NCI-H1436 treated with DMSO at 0.1 percent for 48 hours (cell line): ENCODE measurements around the gene ZRANB1.
"Not testable (repeated sequence)": the region's sequence is repeated elsewhere in the genome, so short reads cannot be mapped to it uniquely, and the experiment has no call there.

Experiments used
- DNase-seq: peaks from one replicate; lab custom pipeline; 2025; lab: John Stamatoyannopoulos, UW

The ZRANB1 gene

GRCh38 chr10:124963866-124964720, 22.2 kb downstream of the ZRANB1 start:
- no peak for DNase-seq

GRCh38 chr10:124966008-124966407, 24.1 kb downstream of the ZRANB1 start:
- DNase-seq, result no peak

GRCh38 chr10:124967255-124967654, 25.3 kb downstream of the ZRANB1 start:
- DNase-seq, result no peak

- no peak for DNase-seq
These were observed 29.4 kb downstream of the ZRANB1 start for GRCh38 chr10:124971276-124971675.

DNA sequence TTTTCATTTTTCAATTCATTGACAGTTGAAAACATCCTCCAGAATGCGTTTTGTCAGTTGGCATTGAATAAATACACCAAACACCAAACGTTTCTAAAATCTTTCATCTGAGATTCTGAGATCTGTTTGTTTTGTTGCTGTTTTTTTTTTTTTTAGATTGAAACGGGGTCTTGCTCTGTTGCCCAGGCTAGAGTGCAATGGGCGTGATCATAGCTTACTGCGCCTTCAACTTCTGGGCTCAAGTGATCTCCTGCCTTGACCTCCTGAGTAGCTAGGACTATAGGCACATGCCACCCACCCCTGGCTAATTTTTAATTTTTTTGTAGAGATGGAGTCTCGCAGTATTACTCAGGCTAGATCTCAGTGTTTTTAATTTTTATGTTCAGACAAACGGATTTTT, 30.7 kb downstream of the ZRANB1 start:
- DNase-seq, result no peak

DNA sequence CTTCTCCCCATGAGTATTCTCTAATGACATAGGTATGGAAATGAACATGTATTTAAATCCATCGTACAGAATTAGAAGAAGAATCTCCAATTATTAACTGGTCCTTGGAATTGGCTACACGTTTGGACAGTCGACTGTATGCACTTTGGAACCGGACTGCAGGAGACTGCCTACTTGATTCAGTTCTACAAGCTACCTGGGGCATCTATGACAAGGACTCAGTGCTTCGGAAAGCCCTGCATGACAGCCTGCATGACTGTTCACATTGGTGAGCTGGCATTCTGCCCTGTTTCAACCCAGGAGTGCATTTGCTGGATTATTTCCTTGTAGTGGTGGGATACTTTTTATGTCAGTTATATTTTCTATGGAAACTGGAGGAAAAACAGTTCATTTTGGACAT, 32.2 kb downstream of the ZRANB1 start:
- no peak for DNase-seq

GRCh38 chr10:124975977-124976514, 34.1 kb downstream of the ZRANB1 start:
- DNase-seq, result no peak

DNA sequence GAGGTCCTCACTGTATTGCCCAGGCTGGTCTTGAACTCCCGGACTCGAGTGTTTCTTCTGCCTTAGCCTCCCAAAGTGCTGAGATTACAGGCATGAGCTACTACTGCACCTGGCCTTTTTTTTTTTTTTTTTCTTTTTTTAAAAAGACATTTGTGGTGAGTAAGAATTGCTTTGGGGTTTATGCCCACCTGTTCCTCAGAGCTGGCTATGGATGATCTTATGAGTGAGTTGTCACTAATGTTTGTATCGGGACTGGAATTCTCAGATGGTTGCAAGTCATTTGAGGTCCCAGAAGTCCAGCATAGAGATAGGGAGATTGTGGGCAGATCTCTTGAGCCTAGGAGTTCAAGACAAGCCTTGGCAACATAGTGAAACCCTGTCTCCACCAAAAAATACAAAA, 35.2 kb downstream of the ZRANB1 start:
- no peak for DNase-seq

- DNase-seq, result no peak
These were observed 35.9 kb downstream of the ZRANB1 start for GRCh38 chr10:124977648-124978375.

- no peak for DNase-seq
These were observed 36.4 kb downstream of the ZRANB1 start for GRCh38 chr10:124978376-124978725.

- no peak for DNase-seq
These were observed 41.4 kb downstream of the ZRANB1 start for GRCh38 chr10:124983321-124983720.

DNA sequence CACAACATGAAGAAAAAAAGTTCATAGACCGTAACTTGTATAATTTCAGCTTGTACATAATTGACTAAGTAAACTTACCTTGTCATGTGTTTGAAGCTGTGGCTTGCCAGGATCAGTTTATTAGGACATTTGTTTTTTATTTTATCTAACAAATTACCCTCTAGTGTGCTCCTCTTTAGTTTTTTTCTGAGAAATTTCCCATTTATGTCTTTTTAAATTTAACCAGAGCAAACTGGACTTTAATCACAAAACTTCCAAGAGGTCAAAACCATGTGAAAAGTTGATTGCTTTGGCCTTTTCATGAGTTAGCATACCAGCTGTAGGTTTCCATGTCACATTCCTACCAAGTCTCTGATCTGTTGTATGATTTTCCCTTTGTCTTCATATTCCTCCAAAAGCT, 42.5 kb downstream of the ZRANB1 start:
- DNase-seq, result no peak

- no peak for DNase-seq
These were observed 43.2 kb downstream of the ZRANB1 start for GRCh38 chr10:124985162-124985561.

- DNase-seq, result no peak
These were observed 45.9 kb downstream of the ZRANB1 start for GRCh38 chr10:124987788-124988187.

- not testable (repeated sequence) for DNase-seq
These were observed 46.8 kb downstream of the ZRANB1 start for GRCh38 chr10:124988753-124989152.

DNA sequence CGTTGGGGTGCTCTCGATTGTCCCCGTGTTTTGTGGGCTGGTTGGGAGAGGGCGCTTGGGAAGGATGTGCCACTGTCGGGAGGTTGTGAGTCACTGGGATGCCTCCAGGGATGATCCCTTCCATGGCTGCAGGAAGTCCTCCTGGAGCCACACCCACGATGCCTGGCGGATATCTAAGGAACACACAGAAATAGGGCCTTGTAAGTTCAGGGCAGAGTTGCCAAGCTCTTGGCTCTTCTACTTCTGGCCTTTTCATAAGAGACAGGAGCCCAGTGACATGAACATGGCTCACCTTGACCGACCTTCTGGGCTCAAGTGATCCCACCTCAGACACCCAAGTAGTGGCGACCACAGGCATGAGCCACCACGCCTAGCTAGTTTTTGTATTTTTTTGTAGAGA, 47.6 kb downstream of the ZRANB1 start:
- DNase-seq, result no peak

DNA sequence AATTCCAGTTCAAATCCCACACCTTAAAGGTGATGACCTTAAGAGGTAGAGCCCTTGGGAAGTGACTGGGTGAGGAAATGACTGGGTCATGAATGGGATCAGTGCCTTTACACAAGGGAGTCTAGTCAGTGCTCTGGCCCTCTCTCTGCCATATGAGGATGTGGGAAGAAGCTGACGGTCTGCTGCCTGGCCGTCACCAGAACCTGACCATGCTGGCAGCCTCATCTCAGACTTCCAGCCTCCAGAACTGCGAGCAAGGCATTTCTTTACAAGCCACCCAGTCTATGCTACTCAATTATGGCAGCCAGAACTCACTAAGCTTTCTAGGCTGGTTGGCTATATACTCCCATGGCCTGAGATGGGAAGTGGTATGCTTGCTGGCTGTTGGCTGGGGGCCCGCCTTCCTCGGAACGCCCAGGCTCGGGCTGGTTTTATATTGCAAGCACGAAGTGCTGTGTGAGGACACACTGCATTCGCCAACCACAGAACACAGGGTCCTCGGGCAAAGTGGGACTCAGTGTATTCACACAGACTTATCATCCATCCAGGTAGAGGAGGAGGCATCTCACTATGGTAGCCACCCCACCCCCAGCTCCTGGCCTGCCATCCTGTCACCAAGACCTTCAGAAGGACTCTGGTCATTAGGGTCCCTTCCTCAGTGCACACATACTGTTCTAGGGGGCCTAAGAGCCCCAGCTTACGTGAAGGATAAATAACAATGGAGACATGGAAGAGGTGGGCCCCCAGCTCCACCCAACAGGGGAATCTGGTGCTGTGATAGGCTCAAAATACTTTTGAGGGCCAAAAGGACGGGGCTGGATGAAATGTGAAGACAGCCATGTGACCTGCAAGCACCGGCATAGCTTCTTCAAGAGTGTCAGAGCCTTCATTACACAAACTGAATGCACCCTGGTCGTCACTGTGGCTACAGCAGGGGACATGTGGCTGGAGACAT, 49.0 kb downstream of the ZRANB1 start:
- DNase-seq, result no peak

DNA sequence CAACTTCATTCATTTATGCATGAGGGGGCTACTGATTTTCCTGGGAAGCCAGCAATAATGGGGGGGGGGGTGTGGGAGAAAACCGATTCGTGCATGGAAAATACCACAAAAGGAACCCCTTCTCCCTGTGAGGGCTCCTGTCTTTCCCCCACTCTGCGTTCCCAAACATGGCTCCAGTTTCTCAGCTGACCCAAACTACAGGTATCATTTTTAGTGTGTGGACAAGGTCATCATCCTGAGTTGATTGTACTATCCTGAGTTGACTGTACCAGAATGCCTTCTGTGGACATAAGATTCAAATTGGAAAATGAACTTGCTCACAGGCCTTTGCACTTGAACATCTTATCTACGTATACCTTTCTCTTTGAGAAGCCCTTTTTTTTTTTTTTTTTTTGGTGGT, 49.9 kb downstream of the ZRANB1 start:
- no peak for DNase-seq

DNA sequence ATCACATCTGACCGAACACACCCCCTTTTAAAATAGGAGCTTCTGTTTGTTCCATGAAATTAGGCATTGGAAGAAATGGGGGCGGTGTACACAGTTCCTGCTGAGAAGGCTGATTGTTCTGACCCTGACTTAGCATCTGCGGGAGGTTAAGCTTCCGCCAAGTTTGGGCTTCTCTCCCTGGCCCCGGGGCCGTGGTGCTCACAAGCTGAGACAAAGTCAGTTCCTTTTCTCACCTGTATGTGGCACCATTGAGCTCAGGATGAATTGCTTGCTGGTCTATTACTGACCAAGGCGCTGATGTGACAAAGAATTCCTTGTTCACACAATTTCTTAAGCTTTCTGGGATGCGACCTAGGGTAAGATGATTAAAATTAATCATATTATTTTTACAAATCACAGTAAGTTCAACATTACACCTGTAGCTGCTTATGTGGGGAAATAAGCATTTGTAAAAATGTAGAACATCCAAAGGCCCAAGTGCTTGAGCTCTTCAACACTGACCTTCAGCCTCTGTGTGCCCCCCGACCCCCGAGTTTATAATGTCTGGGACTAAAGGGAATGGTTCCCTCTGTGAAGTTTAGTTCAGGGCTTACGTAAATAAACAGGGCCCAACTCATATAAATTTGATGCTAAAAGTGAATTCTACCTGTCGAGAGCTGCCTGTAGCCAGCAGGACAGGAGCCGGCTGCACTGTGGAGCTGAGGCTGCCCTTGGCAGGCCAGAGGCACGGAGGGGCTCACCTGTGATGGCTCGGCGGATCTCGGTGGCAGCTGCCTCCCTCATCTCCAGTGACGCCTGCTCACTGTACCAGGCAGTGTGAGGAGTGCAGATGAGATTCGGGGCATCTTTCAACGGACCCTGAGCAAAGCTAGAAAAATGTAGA, 50.8 kb downstream of the ZRANB1 start:
- DNase-seq, result peak; percentile 31

GRCh38 chr10:124993345-124993708, 51.4 kb downstream of the ZRANB1 start:
- no peak for DNase-seq
